Smooth muscle cell (in vitro differentiated cells): ENCODE data around the gene CKMT2. TPM values are rescaled to one million over a fixed set of nuclear protein-coding genes. Genes with fewer than 3 reads are reported as not detected.

Source experiments
- DNase-seq: peaks from one replicate; lab custom pipeline; 2025; ENCODE audit not compliant: unreplicated experiment; lab: John Stamatoyannopoulos, UW
- H2AFZ ChIP-seq: fragments of 200-600 bp; sonication (generic); 2 replicates; pipeline ENCODE4 v1.6.0; 2016; ENCODE audit warnings: antibody characterized with exemption, low read depth, mild to moderate bottlenecking
- H3F3A ChIP-seq: fragments of 200-600 bp; sonication (generic); 2 replicates; pipeline ENCODE4 v1.6.0; 2017; ENCODE audit warnings: antibody characterized with exemption, low read depth
- H3K27ac ChIP-seq: fragments of 200-600 bp; sonication (generic); 2 replicates; pipeline ENCODE4 v1.5.1; 2016; ENCODE audit warnings: low read depth, mild to moderate bottlenecking
- H3K27me3 ChIP-seq: fragments of 200-600 bp; sonication (generic); 2 replicates; pipeline ENCODE4 v1.6.1; 2016; ENCODE audit warnings: low read depth, mild to moderate bottlenecking
- H3K36me3 ChIP-seq: fragments of 200-600 bp; sonication (generic); 2 replicates; pipeline ENCODE4 v1.5.1; 2016; ENCODE audit warnings: low read depth
- H3K4me1 ChIP-seq: fragments of 200-600 bp; sonication (generic); 2 replicates; pipeline ENCODE4 v1.5.1; 2016; ENCODE audit warnings: low read depth
- H3K4me2 ChIP-seq: fragments of 200-600 bp; sonication (generic); 2 replicates; pipeline ENCODE4 v1.6.0; 2016; ENCODE audit warnings: mild to moderate bottlenecking
- H3K4me3 ChIP-seq: fragments of 200-600 bp; sonication (generic); 2 replicates; pipeline ENCODE4 v1.5.1; 2016; ENCODE audit warnings: mild to moderate bottlenecking
- H3K79me2 ChIP-seq: fragments of 200-600 bp; sonication (generic); 2 replicates; pipeline ENCODE4 v1.6.0; 2016; ENCODE audit warnings: low read depth, mild to moderate bottlenecking
- H3K9ac ChIP-seq: fragments of 200-600 bp; sonication (generic); 2 replicates; pipeline ENCODE4 v1.6.0; 2016; ENCODE audit warnings: low read depth
- H3K9me3 ChIP-seq: fragments of 200-600 bp; sonication (generic); replicated peaks from 2 replicates; pipeline ENCODE4 v1.5.1; 2016; ENCODE audit warnings: low read depth
- H4K20me1 ChIP-seq: fragments of 200-600 bp; sonication (generic); 2 replicates; pipeline ENCODE4 v1.6.0; 2016; ENCODE audit warnings: low read depth
- WGBS: methylation state at CpG from one replicate; pipeline ENCODE4 v1.1.7; 2016; ENCODE audit warnings: low lambda C conversion rate; 5-methylcytosine and 5-hydroxymethylcytosine counted together
- polyA plus RNA-seq: library from polyadenylated mRNA; unstranded; fragments of >200 nt; fragmentation: Nextera tagmentation; extraction: Ambion mirVana; gene quantifications from 2 replicates; pipeline ENCODE4 v1.2.1, GENCODE V29; 2016
- total RNA-seq: library from RNA; depleted of rRNA; stranded (reverse); fragments of >200 nt; gene quantifications from 2 replicates; pipeline ENCODE4 v1.2.3, GENCODE V29; 2014
- TF ChIP-seq, protein P1 (sequence below): fragments of 200-600 bp; sonication (generic); IDR thresholded peaks from 2 replicates; pipeline ENCODE4 v1.5.1; 2017; ENCODE audit warnings: borderline replicate concordance, mild to moderate bottlenecking, antibody characterized with exemption; ENCODE audit not compliant: insufficient read depth, poor library complexity, severe bottlenecking

The CKMT2 gene
- total and polyA plus RNA-seq, 2 experiments from 2014 or later, result 1.5 TPM; not detected in 1

DNA sequence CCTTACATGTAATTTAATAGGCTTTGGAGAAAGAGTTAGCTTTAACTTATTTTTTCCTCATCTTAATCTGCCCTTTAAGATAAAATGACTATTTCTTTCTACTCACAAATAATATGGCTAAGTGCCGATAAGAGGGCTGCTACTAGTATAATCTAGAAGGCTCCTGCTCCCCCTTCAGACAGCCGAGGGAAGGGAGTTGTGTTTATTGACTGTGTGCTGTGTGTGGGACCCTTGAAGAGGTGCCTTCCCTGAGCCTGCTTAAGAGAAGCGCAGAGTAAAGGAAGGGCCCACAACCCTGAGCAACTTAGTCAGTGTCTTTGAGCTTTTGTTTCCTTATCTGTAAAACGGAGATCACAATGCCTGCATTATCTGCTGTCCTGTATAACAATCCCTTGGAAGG lies 28.1 kb upstream of the CKMT2 start:
- Histone ChIP-seq H3K4me2 (no peak overlapping the region), H3K4me1 (no peaks in the 10 kb centered on the region), H4K20me1 (no peaks in the 10 kb centered on the region), H3K4me3 (no peak overlapping the region), H3K36me3 (no peaks in the 10 kb centered on the region), H2AFZ (no peak overlapping the region), H3K27me3 (no peaks in the 10 kb centered on the region), H3K27ac (no peak overlapping the region), H3K79me2 (no peaks in the 10 kb centered on the region), H3K9me3 (no peaks in the 10 kb centered on the region), H3F3A (no peaks in the 10 kb centered on the region), H3K9ac (no peak overlapping the region)
- TF ChIP-seq, protein P1, sequence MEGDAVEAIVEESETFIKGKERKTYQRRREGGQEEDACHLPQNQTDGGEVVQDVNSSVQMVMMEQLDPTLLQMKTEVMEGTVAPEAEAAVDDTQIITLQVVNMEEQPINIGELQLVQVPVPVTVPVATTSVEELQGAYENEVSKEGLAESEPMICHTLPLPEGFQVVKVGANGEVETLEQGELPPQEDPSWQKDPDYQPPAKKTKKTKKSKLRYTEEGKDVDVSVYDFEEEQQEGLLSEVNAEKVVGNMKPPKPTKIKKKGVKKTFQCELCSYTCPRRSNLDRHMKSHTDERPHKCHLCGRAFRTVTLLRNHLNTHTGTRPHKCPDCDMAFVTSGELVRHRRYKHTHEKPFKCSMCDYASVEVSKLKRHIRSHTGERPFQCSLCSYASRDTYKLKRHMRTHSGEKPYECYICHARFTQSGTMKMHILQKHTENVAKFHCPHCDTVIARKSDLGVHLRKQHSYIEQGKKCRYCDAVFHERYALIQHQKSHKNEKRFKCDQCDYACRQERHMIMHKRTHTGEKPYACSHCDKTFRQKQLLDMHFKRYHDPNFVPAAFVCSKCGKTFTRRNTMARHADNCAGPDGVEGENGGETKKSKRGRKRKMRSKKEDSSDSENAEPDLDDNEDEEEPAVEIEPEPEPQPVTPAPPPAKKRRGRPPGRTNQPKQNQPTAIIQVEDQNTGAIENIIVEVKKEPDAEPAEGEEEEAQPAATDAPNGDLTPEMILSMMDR, result no peak
- WGBS, result 59% methylated on average over 4 of the region's 4 CpGs
- DNase-seq, result no peak

GRCh38 chr5:81207009-81207408 lies 26.1 kb upstream of the CKMT2 start:
- no peak overlapping the region for H3K4me2 ChIP-seq
- H3K79me2 ChIP-seq, result no peaks in the 10 kb centered on the region
- no peaks in the 10 kb centered on the region for H3K36me3 ChIP-seq
- no peaks in the 10 kb centered on the region for H3K27me3 ChIP-seq
- H2AFZ ChIP-seq, result no peak overlapping the region
- H3K9me3 ChIP-seq, result no peaks in the 10 kb centered on the region
- 79% methylated on average over 5 of the region's 5 CpGs for WGBS
- DNase-seq, result no peak
- H3K27ac ChIP-seq, result no peak overlapping the region
- no peaks in the 10 kb centered on the region for H3F3A ChIP-seq
- TF ChIP-seq, protein P1, result no peak
- H4K20me1 ChIP-seq, result no peaks in the 10 kb centered on the region
- H3K9ac ChIP-seq, result no peak overlapping the region
- H3K4me1 ChIP-seq, result no peaks in the 10 kb centered on the region
- no peak overlapping the region for H3K4me3 ChIP-seq

DNA sequence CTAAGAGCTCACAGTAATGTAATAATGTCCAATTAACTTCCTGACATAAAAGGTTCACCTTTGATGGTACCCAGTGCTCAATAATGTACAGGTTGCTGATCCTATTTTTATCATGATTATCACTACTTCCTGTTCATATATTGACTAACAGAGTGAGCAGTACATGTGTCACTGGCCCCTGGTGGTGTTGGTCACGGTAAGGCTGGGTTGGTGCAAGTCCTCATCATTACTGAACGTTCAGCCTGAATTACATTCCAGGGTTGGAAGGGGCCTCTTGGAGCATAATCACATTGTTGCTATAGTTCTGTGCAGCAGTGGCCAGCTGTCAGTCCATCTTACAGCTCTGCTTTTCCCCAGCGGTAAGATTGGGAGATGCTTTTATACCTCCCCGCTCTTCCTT lies 24.2 kb upstream of the CKMT2 start:
- DNase-seq, result no peak
- Histone ChIP-seq H3K36me3 (no peaks in the 10 kb centered on the region), H4K20me1 (no peaks in the 10 kb centered on the region), H3K27ac (no peak overlapping the region), H3K9me3 (no peaks in the 10 kb centered on the region), H3K4me3 (no peak overlapping the region), H3F3A (no peaks in the 10 kb centered on the region), H2AFZ (no peak overlapping the region), H3K9ac (no peak overlapping the region), H3K79me2 (no peaks in the 10 kb centered on the region), H3K27me3 (no peaks in the 10 kb centered on the region), H3K4me2 (no peak overlapping the region), H3K4me1 (no peaks in the 10 kb centered on the region)
- 82% methylated on average over 4 of the region's 4 CpGs for WGBS
- TF ChIP-seq, protein P1, result no peak

DNA sequence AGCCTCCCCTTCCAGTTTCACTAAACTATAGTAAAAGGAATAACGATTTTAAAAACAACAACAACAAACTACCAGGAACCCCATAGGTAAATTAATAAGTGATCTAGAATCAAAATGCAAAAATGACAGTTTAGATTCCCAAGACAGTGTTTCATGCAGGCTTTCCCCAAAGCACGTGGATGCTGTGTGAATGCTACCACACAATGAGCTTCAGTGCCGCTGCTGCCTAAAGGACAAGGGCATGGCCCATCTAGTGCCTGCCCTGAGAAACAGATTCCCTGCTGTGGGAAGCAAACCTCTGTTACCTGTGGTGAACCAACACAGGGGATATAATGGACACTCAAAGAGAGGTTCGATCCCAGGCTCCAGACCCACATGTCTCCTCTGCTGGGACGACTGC lies 23.7 kb upstream of the CKMT2 start:
- H3K27me3 ChIP-seq, result no peaks in the 10 kb centered on the region
- WGBS, result 88% methylated on average over 5 of the region's 5 CpGs
- no peaks in the 10 kb centered on the region for H3K9me3 ChIP-seq
- no peak overlapping the region for H3K4me3 ChIP-seq
- no peak overlapping the region for H3K27ac ChIP-seq
- H3K4me2 ChIP-seq, result no peak overlapping the region
- no peaks in the 10 kb centered on the region for H3K36me3 ChIP-seq
- H3K9ac ChIP-seq, result no peak overlapping the region
- no peak overlapping the region for H2AFZ ChIP-seq
- H3F3A ChIP-seq, result no peaks in the 10 kb centered on the region
- TF ChIP-seq, protein P1, result no peak
- no peak for DNase-seq
- no peaks in the 10 kb centered on the region for H4K20me1 ChIP-seq
- no peaks in the 10 kb centered on the region for H3K4me1 ChIP-seq
- H3K79me2 ChIP-seq, result no peaks in the 10 kb centered on the region
